H9 (cell line): ENCODE results near the gene MBNL1. TPM values are rescaled to one million over a fixed set of nuclear protein-coding genes. Genes with fewer than 3 reads are reported as not detected.

Experiments used
- DNase-seq: peaks from one replicate; pipeline ENCODE4 v3.0.0-alpha.2; 2017
- H2AFZ ChIP-seq: one replicate; pipeline ENCODE4 v1.6.1; 2013; ENCODE audit warnings: mild to moderate bottlenecking, low read length, control low read depth, moderate library complexity
- H2AK5ac ChIP-seq: 2 replicates; pipeline ENCODE4 v1.6.1; 2013; ENCODE audit warnings: low read length, control low read depth, mixed read lengths; ENCODE audit not compliant: insufficient read length
- H2BK120ac ChIP-seq: one replicate; pipeline ENCODE4 v1.6.1; 2013; ENCODE audit warnings: low read depth, mild to moderate bottlenecking, low read length, control low read depth, inconsistent platforms; ENCODE audit not compliant: poor library complexity, severe bottlenecking
- H2BK12ac ChIP-seq: 2 replicates; pipeline ENCODE4 v1.6.1; 2013; ENCODE audit warnings: low read length, control low read depth, mixed read lengths, low read depth; ENCODE audit not compliant: insufficient read length
- H2BK15ac ChIP-seq: 2 replicates; pipeline ENCODE4 v1.6.1; 2013; ENCODE audit warnings: low read depth, low read length, control low read depth
- H2BK20ac ChIP-seq: one replicate; pipeline ENCODE4 v1.6.1; 2013; ENCODE audit warnings: low read depth, mild to moderate bottlenecking, low read length, control low read depth, inconsistent platforms; ENCODE audit not compliant: poor library complexity, severe bottlenecking
- H2BK5ac ChIP-seq: 2 replicates; pipeline ENCODE4 v1.6.1; 2013; ENCODE audit warnings: low read length, control low read depth, mixed read lengths; ENCODE audit not compliant: insufficient read length
- H3K14ac ChIP-seq: 2 replicates; pipeline ENCODE4 v1.6.1; 2013; ENCODE audit warnings: low read length, control low read depth; ENCODE audit not compliant: insufficient read depth
- H3K18ac ChIP-seq: 2 replicates; pipeline ENCODE4 v1.6.1; 2013; ENCODE audit warnings: low read depth, mild to moderate bottlenecking, mixed read lengths, low read length, control low read depth; ENCODE audit not compliant: insufficient read length
- H3K23ac ChIP-seq: 2 replicates; pipeline ENCODE4 v1.6.1; 2013; ENCODE audit warnings: low read length, control low read depth, mixed read lengths, low read depth; ENCODE audit not compliant: insufficient read length
- H3K23me2 ChIP-seq: 2 replicates; pipeline ENCODE4 v1.6.1; 2013; ENCODE audit warnings: low read depth, mild to moderate bottlenecking, mixed read lengths, low read length, control low read depth; ENCODE audit not compliant: insufficient read length, poor library complexity, severe bottlenecking
- H3K27ac ChIP-seq: 2 replicates; pipeline ENCODE4 v1.5.1; 2013; ENCODE audit warnings: low read length, control low read depth, mixed read lengths, low read depth; ENCODE audit not compliant: insufficient read length
- H3K27me3 ChIP-seq: 2 replicates; pipeline ENCODE4 v1.6.1; 2013; ENCODE audit warnings: low read length, control low read depth, inconsistent platforms; ENCODE audit not compliant: insufficient read depth
- H3K4ac ChIP-seq: 2 replicates; pipeline ENCODE4 v1.6.1; 2013; ENCODE audit warnings: low read depth, mild to moderate bottlenecking, control low read depth, inconsistent platforms, low read length, moderate library complexity
- H3K4me1 ChIP-seq: 2 replicates; pipeline ENCODE4 v1.6.1; 2013; ENCODE audit warnings: low read length, control low read depth, inconsistent platforms; ENCODE audit not compliant: insufficient read depth
- H3K4me2 ChIP-seq: 2 replicates; pipeline ENCODE4 v1.6.1; 2013; ENCODE audit warnings: low read length, control low read depth, mixed read lengths; ENCODE audit not compliant: insufficient read length, insufficient read depth
- H3K56ac ChIP-seq: 2 replicates; pipeline ENCODE4 v1.6.1; 2013; ENCODE audit warnings: low read depth, mild to moderate bottlenecking, mixed read lengths, low read length, control low read depth; ENCODE audit not compliant: insufficient read length
- H3K79me1 ChIP-seq: 2 replicates; pipeline ENCODE4 v1.6.1; 2013; ENCODE audit warnings: low read depth, mild to moderate bottlenecking, moderate library complexity, low read length, control low read depth, inconsistent platforms; ENCODE audit not compliant: insufficient read depth, poor library complexity, severe bottlenecking
- H3K79me2 ChIP-seq: 2 replicates; pipeline ENCODE4 v1.6.1; 2013; ENCODE audit warnings: low read length, control low read depth, inconsistent platforms; ENCODE audit not compliant: insufficient read depth
- H3K9ac ChIP-seq: 2 replicates; pipeline ENCODE4 v1.6.1; 2013; ENCODE audit warnings: low read length, control low read depth, mixed read lengths; ENCODE audit not compliant: insufficient read length; ENCODE audit errors: extremely low read depth
- H3K9me3 ChIP-seq: one replicate; pipeline ENCODE4 v1.6.1; 2013; ENCODE audit warnings: low read depth, low read length, inconsistent platforms; ENCODE audit not compliant: control insufficient read depth
- H3T11ph ChIP-seq: one replicate; pipeline ENCODE4 v1.6.1; 2013; ENCODE audit warnings: mild to moderate bottlenecking, low read length, control low read depth, inconsistent platforms
- H4K20me1 ChIP-seq: one replicate; pipeline ENCODE4 v1.6.1; 2013; ENCODE audit not compliant: control insufficient read depth, insufficient read length, insufficient read depth
- H4K5ac ChIP-seq: 2 replicates; pipeline ENCODE4 v1.6.1; 2013; ENCODE audit warnings: low read depth, mild to moderate bottlenecking, mixed read lengths, low read length, control low read depth; ENCODE audit not compliant: insufficient read length
- H4K8ac ChIP-seq: replicated peaks from 2 replicates; pipeline ENCODE4 v1.6.1; 2013; ENCODE audit warnings: low read length, control low read depth, mixed read lengths, low read depth; ENCODE audit not compliant: insufficient read length
- H4K91ac ChIP-seq: 2 replicates; pipeline ENCODE4 v1.6.1; 2013; ENCODE audit warnings: low read depth, mild to moderate bottlenecking, moderate library complexity, mixed read lengths, low read length, control low read depth; ENCODE audit not compliant: insufficient read length
- H3K27ac Mint-ChIP-seq, 3 experiments: 2 replicates in 2 of 3; 3 replicates in 1 of 3; pipeline ENCODE4 v1.8.0; 2020 to 2021; ENCODE audit warnings: mixed read lengths in 3 of 3, mild to moderate bottlenecking in 1 of 3, moderate library complexity in 1 of 3
- H3K27me3 Mint-ChIP-seq: 2 replicates; pipeline ENCODE4 v1.8.0; 2021; ENCODE audit warnings: low read depth, mild to moderate bottlenecking, moderate library complexity, mixed read lengths
- H3K36me3 Mint-ChIP-seq, 3 experiments: 2 replicates in 2 of 3; 3 replicates in 1 of 3; pipeline ENCODE4 v1.8.0; 2020 to 2021; ENCODE audit warnings: low read depth in 3 of 3, mixed read lengths in 3 of 3; ENCODE audit not compliant: insufficient read depth in 1 of 3
- H3K4me1 Mint-ChIP-seq, 2 experiments: 2 replicates each; pipeline ENCODE4 v1.8.0; 2020; ENCODE audit warnings: mixed read lengths in 2 of 2
- H3K4me3 Mint-ChIP-seq, 2 experiments: 2 replicates in 1 of 2; 3 replicates in 1 of 2; pipeline ENCODE4 v1.8.0; 2020 to 2021; ENCODE audit warnings: mild to moderate bottlenecking in 2 of 2, mixed read lengths in 2 of 2, moderate library complexity in 1 of 2
- H3K9me3 Mint-ChIP-seq, 2 experiments: 2 replicates in 1 of 2; 3 replicates in 1 of 2; pipeline ENCODE4 v1.8.0; 2020; ENCODE audit warnings: mild to moderate bottlenecking in 2 of 2, mixed read lengths in 2 of 2, moderate library complexity in 1 of 2
- CTCF ChIP-seq: fragments of 200-600 bp; sonication (generic); conservative IDR thresholded peaks from 3 replicates; pipeline ENCODE4 v1.8.0; 2021; ENCODE audit warnings: antibody characterized with exemption, mild to moderate bottlenecking
- WGBS: extraction: QIAGEN DNeasy Blood & Tissue Kit; methylation state at CpG from one replicate; pipeline ENCODE4 v1.1.7; 2013; ENCODE audit warnings: missing lambda C conversion rate, low lambda C conversion rate, mixed read lengths; ENCODE audit not compliant: insufficient read length; ENCODE audit errors: extremely low coverage; 5-methylcytosine and 5-hydroxymethylcytosine counted together
- total RNA-seq: library from RNA; stranded (reverse); gene quantifications from 2 replicates; pipeline ENCODE4 v1.2.1, GENCODE V29; 2021

Gene MBNL1
- total RNA-seq, 1 experiment from 2014 or later, result 14.9 TPM

GRCh38 chr3:152491922-152492321 lies 223.2 kb downstream of the MBNL1 start:
- H3K27ac Mint-ChIP-seq, result no peak overlapping the region
- H3K4ac ChIP-seq, result no peak overlapping the region
- H3K9me3 ChIP-seq, result no peaks in the 10 kb centered on the region
- no peaks in the 10 kb centered on the region for H3K27me3 ChIP-seq
- no peak for DNase-seq
- H3K23ac ChIP-seq, result no peak overlapping the region
- no peak overlapping the region for H3K18ac ChIP-seq
- no peak overlapping the region for H4K5ac ChIP-seq
- no peaks in the 10 kb centered on the region for H3K23me2 ChIP-seq
- H4K91ac ChIP-seq, result no peak overlapping the region
- no peaks in the 10 kb centered on the region for H3K9me3 Mint-ChIP-seq
- no peak overlapping the region for H3K27ac ChIP-seq
- H3T11ph ChIP-seq, result no peak overlapping the region
- H3K4me2 ChIP-seq, result no peak overlapping the region
- H3K79me1 ChIP-seq, result no peaks in the 10 kb centered on the region
- no peak overlapping the region for H2AFZ ChIP-seq
- no peak overlapping the region for H3K14ac ChIP-seq
- no peak overlapping the region for H2BK15ac ChIP-seq
- no peak overlapping the region for H3K4me3 Mint-ChIP-seq
- no peak overlapping the region for H3K56ac ChIP-seq
- H4K20me1 ChIP-seq, result no peaks in the 10 kb centered on the region
- peaks cover 10 to 13% of the 10 kb centered on the region in 2 experiments for H3K4me1 Mint-ChIP-seq
- no peaks in the 10 kb centered on the region for H3K4me1 ChIP-seq
- no peak overlapping the region for H2BK12ac ChIP-seq
- no peak for TF ChIP-seq CTCF
- H2AK5ac ChIP-seq, result no peak overlapping the region
- no peaks in the 10 kb centered on the region for H3K36me3 Mint-ChIP-seq
- H2BK20ac ChIP-seq, result no peak overlapping the region
- H3K9ac ChIP-seq, result no peak overlapping the region
- no peak overlapping the region for H2BK120ac ChIP-seq
- no peaks in the 10 kb centered on the region for H3K79me2 ChIP-seq
- H2BK5ac ChIP-seq, result no peak overlapping the region
- no CpG with 5 or more reads among the region's 2 CpGs for WGBS
- no peaks in the 10 kb centered on the region for H3K27me3 Mint-ChIP-seq
- no peak overlapping the region for H4K8ac ChIP-seq
